Adrenal gland (tissue), 12 donors: Measurements from ENCODE around the gene HAVCR1. TPM values are rescaled to one million over a fixed set of nuclear protein-coding genes. Genes with fewer than 3 reads are reported as not detected.
A peak's percentile ranks its signal among the peaks of the same experiment; 100 is the strongest.

ENCODE experiments used
- DNase-seq, 7 donors: peaks; one replicate each; pipeline ENCODE4 v3.0.0-alpha.2; 2019 to 2020
- H3K27ac ChIP-seq, 5 donors: fragments of 200-600 bp; sonication (generic) in 4 of 5; 1 replicate in 3 of 5; 2 replicates in 2 of 5; pipeline versions ENCODE4 v1.5.1 to v1.8.0; 2016 to 2020; ENCODE audit warnings: mild to moderate bottlenecking in 1 of 5
- H3K27me3 ChIP-seq: fragments of 200-600 bp; 2 replicates; pipeline ENCODE4 v1.8.0; 2021
- H3K36me3 ChIP-seq, 2 donors: fragments of 200-600 bp; replicated peaks in 1 of 2; 1 replicate in 1 of 2; 2 replicates in 1 of 2; pipeline versions ENCODE4 v1.5.1 to v1.8.0; 2018 to 2022
- H3K4me1 ChIP-seq, 2 donors: fragments of 200-600 bp; replicated peaks in 1 of 2; 1 replicate in 1 of 2; 2 replicates in 1 of 2; pipeline versions ENCODE4 v1.5.1 to v1.8.0; 2018 to 2021
- H3K4me3 ChIP-seq, 4 donors: fragments of 200-600 bp; sonication (generic) in 3 of 4; one replicate each; pipeline ENCODE4 v1.5.1; 2016 to 2018
- H3K9me3 ChIP-seq, 3 donors: fragments of 200-600 bp; sonication (generic) in 1 of 3; replicated peaks in 1 of 3; 1 replicate in 2 of 3; 2 replicates in 1 of 3; pipeline versions ENCODE4 v1.5.1 to v1.8.0; 2016 to 2021
- POLR2A ChIP-seq, 2 donors: fragments of 450-650 bp; IDR thresholded peaks; one replicate each; pipeline ENCODE4 v1.6.1; 2017; ENCODE audit warnings: antibody characterized with exemption in 2 of 2, mild to moderate bottlenecking in 2 of 2, moderate library complexity in 1 of 2
- WGBS, 4 donors: extraction: QIAGEN DNeasy Blood & Tissue Kit in 2 of 4; methylation state at CpG; one replicate each; pipeline versions ENCODE4 v1.1.5 to v1.1.7; 2013 to 2017; 5-methylcytosine and 5-hydroxymethylcytosine counted together
- intact Hi-C, 2 donors: fragments of 100-400 bp; cut with DNase I; formaldehyde crosslinking; loops; one replicate each; pipeline versions ENCODE4 v1.14.1 to v1.15.0; 2022 to 2023
- polyA plus RNA-seq, 3 donors: library from polyadenylated mRNA; stranded (reverse); fragments of 200-250 nt in 2 of 3; fragments of 350-450 nt in 1 of 3; fragmentation: Illumina TruSeq in 1 of 3; extraction: RNeasy Lipid Tissue Mini Kit (QIAGEN cat#74804) in 1 of 3; gene quantifications; one replicate each; pipeline ENCODE4 v1.2.3, GENCODE V29; 2013 to 2014
- total RNA-seq, 9 donors: library from RNA; depleted of rRNA in 4 of 9; stranded (reverse); fragments of >200 nt in 4 of 9; fragments of 120-200 nt in 1 of 9; fragmentation: NEBNext Ultra II Directional in 1 of 9; extraction: Animal tissue kit (Norgen Biotek cat#: 25700) in 1 of 9; gene quantifications; one replicate each; pipeline versions ENCODE4 v1.1.0 to v1.2.4, GENCODE V29; 2013 to 2023
- TF ChIP-seq, protein P1 (sequence below), 6 experiments: fragments of 450-650 bp in 4 of 6; fragments of 200-600 bp in 2 of 6; sonication (generic) in 1 of 6; IDR thresholded peaks; 1 replicate in 5 of 6; 2 replicates in 1 of 6; pipeline versions ENCODE4 v1.5.1 to v1.8.0; 2016 to 2021; ENCODE audit warnings: antibody characterized with exemption in 6 of 6, mild to moderate bottlenecking in 2 of 6, moderate library complexity in 1 of 6
- donor health status: healthy with polysubstance abuse.
- donor health status: Bipolar disorder and iron deficiency.
- donor health status: DM: yes; HTN: yes; CAD: no.
- donor health status: DM: no; HTN: no; CAD: no.
- donor health status: DM: no; HTN: no; CAD: no.
- donor health status: DM: yes; HTN: yes; CAD: no.

The HAVCR1 gene
- total and polyA plus RNA-seq, 12 donors: 0.07 to 0.33 TPM; not detected in 10

DNA sequence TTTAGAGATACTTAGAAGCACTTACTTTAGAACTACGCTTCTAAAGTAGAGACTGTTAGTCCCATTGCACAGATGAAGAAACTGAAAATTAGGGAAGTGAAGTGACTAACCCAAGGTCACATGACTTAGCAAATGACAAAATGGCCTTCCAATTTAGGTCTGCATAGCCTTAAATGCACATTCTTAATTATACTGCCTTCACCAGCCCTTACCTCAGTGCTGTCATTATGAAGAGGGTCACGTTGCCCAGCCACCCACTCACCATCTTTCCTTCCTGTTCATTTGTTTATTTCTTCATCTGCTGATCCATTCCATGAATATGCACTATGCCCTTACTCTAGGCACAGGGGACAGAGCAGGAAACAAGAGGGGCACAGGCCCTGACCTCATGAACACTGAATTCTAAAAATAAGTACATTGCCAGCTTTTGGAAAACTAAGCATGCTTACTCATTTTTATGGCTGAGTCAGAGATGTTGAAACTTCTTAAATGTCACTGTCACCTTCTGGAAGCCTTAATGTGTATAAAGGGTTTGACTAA lies 41.3 kb upstream of the HAVCR1 start:
- Histone ChIP-seq H3K9me3 (no peaks in the 10 kb centered on the region), H3K27ac (peak overlapping the region in 3 of 5 donors; percentile 54 to 83 (median 69)), H3K36me3 (no peaks in the 10 kb centered on the region), H3K4me3 (no peak overlapping the region), H3K4me1 (peaks cover 15% of the 10 kb centered on the region in 2 donors), H3K27me3 (no peaks in the 10 kb centered on the region)
- TF ChIP-seq, protein P1, sequence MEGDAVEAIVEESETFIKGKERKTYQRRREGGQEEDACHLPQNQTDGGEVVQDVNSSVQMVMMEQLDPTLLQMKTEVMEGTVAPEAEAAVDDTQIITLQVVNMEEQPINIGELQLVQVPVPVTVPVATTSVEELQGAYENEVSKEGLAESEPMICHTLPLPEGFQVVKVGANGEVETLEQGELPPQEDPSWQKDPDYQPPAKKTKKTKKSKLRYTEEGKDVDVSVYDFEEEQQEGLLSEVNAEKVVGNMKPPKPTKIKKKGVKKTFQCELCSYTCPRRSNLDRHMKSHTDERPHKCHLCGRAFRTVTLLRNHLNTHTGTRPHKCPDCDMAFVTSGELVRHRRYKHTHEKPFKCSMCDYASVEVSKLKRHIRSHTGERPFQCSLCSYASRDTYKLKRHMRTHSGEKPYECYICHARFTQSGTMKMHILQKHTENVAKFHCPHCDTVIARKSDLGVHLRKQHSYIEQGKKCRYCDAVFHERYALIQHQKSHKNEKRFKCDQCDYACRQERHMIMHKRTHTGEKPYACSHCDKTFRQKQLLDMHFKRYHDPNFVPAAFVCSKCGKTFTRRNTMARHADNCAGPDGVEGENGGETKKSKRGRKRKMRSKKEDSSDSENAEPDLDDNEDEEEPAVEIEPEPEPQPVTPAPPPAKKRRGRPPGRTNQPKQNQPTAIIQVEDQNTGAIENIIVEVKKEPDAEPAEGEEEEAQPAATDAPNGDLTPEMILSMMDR (IDR thresholded peaks at IDR 0.05): no peak
- no peak for TF ChIP-seq POLR2A (IDR thresholded peaks at IDR 0.05)
- 44 to 56% (median 51%) methylated on average over 2 of the region's 2 CpGs for WGBS, 4 donors
- DNase-seq: peak; percentile 37 to 79 (median 61)
- intact Hi-C loops: no loop called here

DNA sequence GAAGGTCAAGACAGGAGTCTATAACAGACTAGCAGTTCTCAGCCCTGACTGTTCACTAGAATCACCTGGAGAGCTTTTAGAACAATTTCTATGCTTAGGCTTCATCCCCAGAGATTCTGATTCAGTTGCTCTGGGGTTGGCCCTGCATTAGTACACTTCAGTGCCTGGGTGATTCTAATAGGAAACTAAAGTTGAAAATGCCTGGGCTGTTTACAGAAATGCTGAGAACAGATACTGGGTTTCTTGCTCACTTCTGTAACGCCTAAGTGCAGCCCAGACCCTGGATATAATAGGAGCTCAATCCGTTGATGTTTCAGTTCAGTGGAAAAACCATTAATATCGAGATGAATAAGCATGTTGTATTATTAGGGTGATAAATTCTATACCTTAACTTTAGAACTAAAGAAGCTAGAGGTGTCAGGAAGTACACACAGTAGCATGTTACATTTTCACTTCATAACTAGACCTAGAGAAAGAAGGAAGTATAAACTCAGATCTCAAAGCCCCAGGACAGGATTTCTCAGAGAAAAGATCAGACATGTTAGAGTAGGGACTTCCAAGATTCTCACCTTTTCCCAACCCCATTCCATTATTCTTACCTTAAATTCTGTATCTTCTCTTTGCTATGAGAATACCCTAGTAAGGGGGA lies 29.6 kb upstream of the HAVCR1 start:
- Histone ChIP-seq H3K4me3 (no peak overlapping the region), H3K27me3 (no peaks in the 10 kb centered on the region), H3K9me3 (no peaks in the 10 kb centered on the region), H3K36me3 (no peaks in the 10 kb centered on the region), H3K4me1 (no peaks in the 10 kb centered on the region), H3K27ac (no peak overlapping the region)
- intact Hi-C loops: no loop called here
- WGBS, 4 donors: 83 to 89% (median 86%) methylated on average over 3 of the region's 3 CpGs
- TF ChIP-seq, protein P1 (IDR thresholded peaks at IDR 0.05): no peak
- TF ChIP-seq POLR2A (IDR thresholded peaks at IDR 0.05): no peak
- no peak for DNase-seq

DNA sequence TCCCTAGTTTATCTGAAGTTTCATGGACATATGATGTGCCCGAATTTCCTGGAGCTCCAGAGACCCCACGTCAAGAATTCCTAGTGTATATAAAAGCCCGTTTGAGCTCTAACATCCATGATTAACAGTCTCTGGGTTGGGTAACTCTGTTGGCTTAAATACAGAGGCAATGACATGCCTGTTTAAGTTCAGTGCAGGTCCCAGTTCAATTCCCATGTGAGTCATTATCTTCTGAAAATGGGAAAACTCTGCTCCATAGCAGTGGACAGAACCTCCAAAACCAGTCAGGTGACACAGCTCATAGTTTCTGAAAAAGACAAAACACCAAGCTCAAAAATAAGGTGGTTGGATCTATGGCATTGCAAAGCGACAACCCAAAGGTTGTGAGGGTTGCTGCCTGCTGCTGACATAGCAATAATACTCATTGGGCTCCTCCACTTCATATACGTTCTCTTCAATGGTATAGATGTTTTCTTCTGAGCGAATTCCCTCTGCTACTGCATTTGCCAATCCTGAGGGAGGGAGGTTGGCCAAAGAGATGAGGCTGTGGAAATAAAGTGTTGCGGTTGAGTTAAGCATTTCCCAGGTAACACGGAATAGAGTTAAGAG lies 27.9 kb upstream of the HAVCR1 start:
- H3K36me3 ChIP-seq: no peaks in the 10 kb centered on the region
- WGBS, 4 donors: 87 to 91% (median 89%) methylated on average over 8 of the region's 8 CpGs

DNA sequence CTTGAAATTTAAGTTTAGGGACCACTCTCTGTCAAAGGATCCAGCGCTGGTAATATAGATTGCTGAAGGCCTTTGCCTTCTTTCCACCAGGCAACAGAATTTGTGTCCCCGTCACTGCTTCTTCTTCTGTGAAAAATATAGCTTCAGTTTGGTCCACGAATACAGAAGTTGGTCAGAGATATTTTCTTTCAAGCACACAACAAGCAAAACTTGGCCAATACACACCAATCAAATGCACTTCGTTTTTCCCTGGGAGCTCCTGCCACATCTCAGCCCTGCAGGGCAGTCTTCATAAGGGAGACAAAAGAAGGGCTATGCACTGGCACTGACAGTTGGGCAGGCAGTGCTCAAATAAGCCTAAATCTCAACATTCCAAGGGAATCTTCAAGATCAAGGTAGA lies 27.0 kb upstream of the HAVCR1 start:
- Histone ChIP-seq H3K4me3 (no peak overlapping the region), H3K36me3 (no peaks in the 10 kb centered on the region), H3K4me1 (no peaks in the 10 kb centered on the region), H3K9me3 (no peaks in the 10 kb centered on the region), H3K27me3 (no peaks in the 10 kb centered on the region), H3K27ac (no peak overlapping the region)
- DNase-seq: no peak
- intact Hi-C loops: no loop called here
- TF ChIP-seq, protein P1 (IDR thresholded peaks at IDR 0.05): no peak
- TF ChIP-seq POLR2A (IDR thresholded peaks at IDR 0.05): no peak
- 65 to 85% (median 76%) methylated on average over 4 of the region's 4 CpGs for WGBS, 4 donors

More for the DNA sequence above, 27.9 kb upstream of the HAVCR1 start:
- H3K9me3 ChIP-seq: no peaks in the 10 kb centered on the region
- H3K4me1 ChIP-seq: no peaks in the 10 kb centered on the region
- no peaks in the 10 kb centered on the region for H3K27me3 ChIP-seq
- intact Hi-C loops: no loop called here
- no peak overlapping the region for H3K27ac ChIP-seq
- H3K4me3 ChIP-seq: no peak overlapping the region
- TF ChIP-seq, protein P1 (IDR thresholded peaks at IDR 0.05): no peak
- TF ChIP-seq POLR2A (IDR thresholded peaks at IDR 0.05): no peak
- no peak for DNase-seq
